GM12872 (cell line): ENCODE measurements around the gene RAPH1.

Experiments
- CTCF ChIP-seq: IDR thresholded peaks from 3 replicates; pipeline ENCODE4 v1.5.1; 2011; ENCODE audit warnings: low read depth, mild to moderate bottlenecking, low read length, moderate library complexity; ENCODE audit not compliant: insufficient read depth

The RAPH1 gene

GRCh38 chr2:203544402-203544801 is 9.3 kb upstream of the RAPH1 start:
- TF ChIP-seq CTCF, result no peak

DNA sequence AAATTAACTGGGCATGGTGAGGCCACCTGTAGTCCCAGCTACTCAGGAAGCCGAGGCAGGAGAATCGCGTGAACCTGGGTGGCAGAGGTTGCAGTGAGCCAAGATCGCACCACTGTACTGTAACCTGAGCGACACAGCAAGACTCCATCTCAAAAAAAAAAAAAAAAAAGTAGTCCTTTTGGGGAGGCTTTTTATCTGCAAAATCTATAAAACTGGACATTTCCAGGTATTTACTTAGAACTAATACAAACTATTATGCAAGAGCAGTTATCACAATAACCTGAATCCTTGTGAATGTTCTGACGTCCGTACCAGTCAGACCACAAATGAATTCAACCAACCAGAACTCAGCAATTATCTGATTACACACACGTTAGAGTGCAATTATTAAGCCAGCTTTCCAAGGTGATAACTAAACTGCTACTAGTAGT is 8.8 kb upstream of the RAPH1 start:
- TF ChIP-seq CTCF, result no peak

DNA sequence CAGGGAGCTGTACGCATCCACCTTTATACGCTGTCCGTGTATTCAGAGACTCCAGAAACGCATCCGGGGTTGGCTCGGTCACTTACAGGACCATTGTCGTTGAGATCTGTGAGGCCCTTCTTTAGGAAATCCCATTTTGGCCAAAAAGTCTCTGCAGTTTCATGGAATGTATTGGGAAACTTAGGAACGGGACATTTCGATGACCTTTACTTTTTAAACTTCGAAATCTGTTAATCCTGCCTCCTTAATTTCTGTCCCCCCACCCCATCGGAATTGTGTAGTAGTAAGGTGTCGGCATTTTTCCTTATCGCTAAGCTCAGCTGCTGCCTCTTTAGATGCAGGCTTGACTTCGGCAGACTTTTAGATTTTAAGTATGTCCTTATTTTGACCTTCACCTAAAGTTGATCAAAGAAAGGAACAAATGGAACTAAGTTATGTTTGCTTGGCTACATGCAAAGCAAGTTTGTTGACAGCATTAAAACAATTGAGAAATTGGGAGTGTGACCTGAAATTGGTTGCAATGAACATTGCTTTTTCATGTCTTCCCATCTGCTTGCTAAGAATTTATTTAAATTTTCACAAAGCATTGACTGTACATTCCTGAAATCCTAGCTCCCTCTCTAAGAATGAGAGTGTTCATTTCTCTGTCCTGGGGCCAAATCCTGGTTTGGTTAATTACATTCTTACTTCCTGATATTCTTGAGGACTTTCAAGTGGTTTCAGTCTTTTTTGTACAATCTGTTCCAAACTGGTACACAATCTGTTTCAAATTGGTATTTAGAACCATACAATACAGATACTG is 884 bp upstream of the RAPH1 start:
- TF ChIP-seq CTCF, result no peak

DNA sequence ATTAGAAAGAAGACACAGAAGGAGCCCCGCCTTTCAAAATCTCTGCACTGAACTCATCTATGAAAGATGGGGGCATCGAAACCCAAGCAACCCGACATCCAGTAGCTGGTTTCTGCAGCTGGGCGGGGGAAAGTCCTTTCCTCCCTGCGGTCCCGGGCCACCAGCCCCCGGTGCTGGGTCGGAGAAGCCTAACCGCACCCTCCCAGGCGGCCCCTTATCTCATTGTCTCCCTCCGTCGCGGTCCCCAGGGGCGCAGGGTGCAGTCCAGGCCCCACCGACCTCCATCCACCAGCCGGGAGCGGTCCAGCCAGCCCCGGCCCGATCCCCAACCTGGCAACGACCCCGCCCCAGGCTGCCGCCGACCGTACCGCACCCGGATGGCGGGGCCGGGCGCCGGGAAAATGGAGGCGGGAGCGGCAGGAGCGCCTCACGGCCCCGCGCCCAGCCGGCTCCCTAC is 452 bp downstream of the RAPH1 start:
- no peak for TF ChIP-seq CTCF

DNA sequence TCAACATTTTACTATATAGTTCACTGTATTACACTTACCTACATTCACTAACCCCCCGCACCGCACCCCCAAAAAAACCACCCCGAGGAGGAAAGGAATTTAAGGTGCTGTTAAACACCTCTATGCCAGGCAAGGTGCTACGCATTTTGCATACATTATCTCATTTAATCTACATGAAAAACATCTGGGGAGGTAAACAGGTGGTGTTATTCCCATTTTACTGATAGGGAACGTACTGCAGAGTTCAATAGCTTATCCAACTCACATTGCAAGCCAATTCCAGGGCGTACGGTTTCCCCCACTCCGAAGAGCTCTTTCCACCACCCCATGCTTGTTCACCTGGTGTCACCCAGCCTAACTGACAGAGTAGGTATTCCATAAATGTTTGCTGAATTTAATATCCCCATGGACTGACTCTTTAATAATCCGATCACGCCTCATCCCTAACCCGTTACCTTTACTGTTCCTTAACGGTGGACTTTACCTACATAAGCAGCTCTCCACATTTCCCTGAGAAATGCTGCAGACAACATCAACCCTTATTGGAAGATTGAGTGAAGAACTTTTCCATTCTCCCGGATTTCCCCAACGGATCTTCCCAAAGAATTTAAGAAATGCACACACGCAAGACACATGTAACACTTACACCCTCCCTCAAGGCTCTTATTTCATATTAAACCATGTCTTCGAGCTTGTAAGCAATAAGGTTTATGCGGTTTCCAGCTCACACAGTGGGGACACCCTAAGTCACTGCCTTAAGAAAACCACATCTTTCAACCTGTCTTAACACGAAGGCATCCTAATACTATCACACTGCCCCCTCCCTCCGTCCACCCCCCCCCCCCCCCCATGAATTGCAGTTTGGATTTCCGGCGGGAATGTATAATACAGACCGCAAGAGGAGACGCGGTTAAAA is 1.2 kb downstream of the RAPH1 start:
- TF ChIP-seq CTCF, result no peak

- TF ChIP-seq CTCF, result no peak
Observed at GRCh38 chr2:203532957-203533658, 2.0 kb downstream of the RAPH1 start.

- no peak for TF ChIP-seq CTCF
Observed at GRCh38 chr2:203527719-203528118, 7.4 kb downstream of the RAPH1 start.
